ENCODE data around the gene C13orf46. TPM values are rescaled to one million over a fixed set of nuclear protein-coding genes. Genes with fewer than 3 reads are reported as not detected.
"Not testable (repeated sequence)": the region's sequence is repeated elsewhere in the genome, so short reads cannot be mapped to it uniquely, and the experiment has no call there.

Gene C13orf46
- 2.5 and 4.1 TPM in 2 replicates for total RNA-seq

- DNase-seq (ENCODE audit: extremely low read depth, low read depth, low spot score), result no peak
These were observed at the start of gene C13orf46 for GRCh38 chr13:113973218-113974164. Gene C13orf46 (minus strand): TSS chr13:113974076. CDS start chr13:113973997, 79 bp downstream.

- no peak for DNase-seq (ENCODE audit: extremely low read depth, low read depth, low spot score)
These were observed 49.0 kb upstream of the C13orf46 start for GRCh38 chr13:114022876-114023275.

DNA sequence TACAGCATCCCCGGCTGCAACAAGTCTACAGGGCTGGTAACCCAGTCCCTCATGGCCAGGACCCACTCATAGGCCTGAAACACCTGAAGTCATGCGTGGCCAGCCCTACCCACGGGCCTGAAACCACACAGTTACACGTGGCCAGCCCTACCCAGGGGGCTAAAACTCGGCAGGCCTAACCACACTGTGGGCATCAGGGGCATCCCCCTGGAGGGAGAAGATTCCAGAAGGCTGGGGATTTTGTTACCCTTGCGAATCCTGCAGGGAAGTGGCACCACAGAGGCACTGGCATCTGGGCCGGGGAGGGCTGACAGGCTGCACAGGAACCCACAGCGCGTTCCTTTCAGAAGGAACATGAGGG lies 48.4 kb upstream of the C13orf46 start:
- DNase-seq (ENCODE audit: extremely low read depth, low read depth, low spot score), result no peak

GRCh38 chr13:114021464-114022308 lies 47.8 kb upstream of the C13orf46 start:
- no peak for DNase-seq (ENCODE audit: extremely low read depth, low read depth, low spot score)

DNA sequence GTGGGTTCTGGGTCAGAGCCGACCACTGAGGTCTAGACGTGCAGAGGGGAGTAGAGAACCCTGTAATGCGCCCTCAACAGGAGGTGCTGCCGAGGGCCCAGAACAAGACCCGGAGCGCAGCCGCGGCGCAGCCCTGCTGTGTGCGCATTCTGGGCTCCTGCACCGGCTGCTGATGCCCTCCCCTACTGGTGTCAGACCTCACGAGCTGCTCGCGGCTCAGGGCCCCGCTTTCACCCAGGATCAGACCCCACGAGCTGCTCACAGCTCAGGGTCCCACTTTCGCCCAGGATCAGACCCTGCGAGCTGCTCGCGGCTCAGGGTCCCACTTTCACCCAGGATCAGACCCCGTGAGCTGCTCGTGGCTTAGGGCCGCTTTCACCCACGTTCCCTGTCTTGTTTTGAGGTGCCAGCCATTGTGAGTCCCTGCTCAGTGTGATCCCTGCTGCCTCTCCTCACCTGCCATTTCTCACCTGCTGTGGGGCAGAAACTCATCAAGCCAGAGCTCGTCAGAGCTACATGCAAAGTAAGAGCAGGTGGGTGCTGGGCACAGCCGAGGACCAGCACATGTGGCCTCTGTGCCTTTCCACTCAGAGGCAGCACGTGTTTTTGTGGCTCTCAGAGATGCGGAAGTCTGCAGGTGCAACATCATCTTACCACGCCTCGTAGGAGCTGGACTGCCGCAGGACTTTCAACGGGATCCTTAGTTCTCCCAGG lies 47.0 kb upstream of the C13orf46 start:
- DNase-seq (ENCODE audit: extremely low read depth, low read depth, low spot score), result no peak

GRCh38 chr13:114020134-114020533 lies 46.3 kb upstream of the C13orf46 start:
- not testable (repeated sequence) for DNase-seq (ENCODE audit: extremely low read depth, low read depth, low spot score)

DNA sequence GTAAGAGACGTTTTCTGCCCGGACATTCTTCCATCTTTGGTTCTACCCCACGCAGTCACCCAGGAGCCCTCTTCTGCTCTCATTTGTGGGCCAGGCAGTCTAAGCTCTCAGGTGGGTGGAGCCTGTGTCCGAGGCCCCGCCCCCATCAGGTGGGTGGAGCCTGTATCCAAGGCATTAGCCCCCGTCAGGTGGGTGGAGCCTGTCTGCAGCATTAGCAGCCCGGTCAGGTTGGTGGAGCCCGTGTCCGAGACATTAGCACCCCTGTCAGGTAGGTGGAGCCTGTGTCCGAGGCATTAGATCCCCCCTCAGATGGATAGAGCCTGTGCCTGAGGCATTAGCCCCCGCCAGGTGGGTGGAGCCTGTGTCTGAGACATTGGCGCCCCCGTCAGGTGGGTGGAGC lies 45.5 kb upstream of the C13orf46 start:
- DNase-seq (ENCODE audit: extremely low read depth, low read depth, low spot score), result no peak

DNA sequence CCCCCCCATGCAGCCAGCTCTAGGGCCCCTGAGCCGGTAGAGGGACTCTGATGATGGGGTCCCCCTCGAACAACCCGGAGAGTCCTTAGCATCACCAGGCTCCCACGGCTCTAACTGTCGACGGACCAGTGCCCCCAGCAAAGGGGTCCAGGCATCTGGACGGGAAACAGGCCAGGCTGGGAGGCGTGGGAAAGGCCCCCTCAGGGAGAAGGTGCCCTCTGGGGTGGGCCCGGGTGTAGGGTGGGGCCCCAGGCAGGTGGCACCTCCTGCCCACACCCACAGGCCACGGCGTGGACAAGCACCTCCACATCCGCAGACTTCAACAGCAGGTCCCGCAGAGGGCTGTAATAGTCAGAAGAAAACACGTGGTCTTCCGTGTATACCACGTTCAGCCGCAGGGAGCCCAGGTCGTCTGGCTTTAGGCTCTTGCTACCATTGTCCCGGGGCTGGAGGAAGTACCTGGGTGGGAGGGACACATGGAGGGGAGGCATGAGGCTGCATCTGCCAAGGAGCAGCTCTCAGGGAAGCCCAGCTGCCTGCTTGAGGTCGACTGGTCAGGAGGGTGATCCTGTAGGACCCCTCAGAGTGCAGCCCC lies 44.7 kb upstream of the C13orf46 start:
- no peak for DNase-seq (ENCODE audit: extremely low read depth, low read depth, low spot score)

- DNase-seq (ENCODE audit: extremely low read depth, low read depth, low spot score), result no peak
These were observed 44.1 kb upstream of the C13orf46 start for GRCh38 chr13:114017966-114018365.

DNA sequence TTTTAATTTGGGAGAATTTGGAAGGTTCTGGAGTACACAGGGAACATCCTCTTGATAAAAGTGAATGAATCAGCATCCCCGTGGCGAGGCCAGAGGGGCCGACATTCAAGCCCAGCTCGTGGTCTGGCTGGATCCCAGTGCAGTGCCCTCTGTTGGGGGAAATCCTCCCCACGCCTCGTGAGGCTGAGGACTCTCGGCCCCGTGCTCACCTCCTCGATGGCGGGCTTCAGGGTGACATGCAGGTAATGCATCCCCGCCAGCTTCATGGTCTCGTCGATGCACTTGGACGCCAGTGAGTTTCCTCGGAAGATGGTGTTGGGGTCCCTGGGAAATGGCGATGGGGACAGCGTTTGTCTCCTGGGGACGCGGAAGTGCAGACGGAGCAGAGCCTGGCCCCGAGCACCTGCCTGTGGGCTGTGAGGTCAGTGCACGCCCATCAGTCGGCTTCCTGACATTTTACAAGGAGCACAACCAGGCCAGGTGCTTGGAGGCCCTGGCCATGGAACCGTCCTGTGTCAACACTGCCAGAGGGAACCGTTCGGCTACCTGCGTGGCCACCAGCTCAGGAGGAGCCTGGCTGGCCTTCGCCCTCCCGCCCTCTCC lies 43.3 kb upstream of the C13orf46 start:
- no peak for DNase-seq (ENCODE audit: extremely low read depth, low read depth, low spot score)

DNA sequence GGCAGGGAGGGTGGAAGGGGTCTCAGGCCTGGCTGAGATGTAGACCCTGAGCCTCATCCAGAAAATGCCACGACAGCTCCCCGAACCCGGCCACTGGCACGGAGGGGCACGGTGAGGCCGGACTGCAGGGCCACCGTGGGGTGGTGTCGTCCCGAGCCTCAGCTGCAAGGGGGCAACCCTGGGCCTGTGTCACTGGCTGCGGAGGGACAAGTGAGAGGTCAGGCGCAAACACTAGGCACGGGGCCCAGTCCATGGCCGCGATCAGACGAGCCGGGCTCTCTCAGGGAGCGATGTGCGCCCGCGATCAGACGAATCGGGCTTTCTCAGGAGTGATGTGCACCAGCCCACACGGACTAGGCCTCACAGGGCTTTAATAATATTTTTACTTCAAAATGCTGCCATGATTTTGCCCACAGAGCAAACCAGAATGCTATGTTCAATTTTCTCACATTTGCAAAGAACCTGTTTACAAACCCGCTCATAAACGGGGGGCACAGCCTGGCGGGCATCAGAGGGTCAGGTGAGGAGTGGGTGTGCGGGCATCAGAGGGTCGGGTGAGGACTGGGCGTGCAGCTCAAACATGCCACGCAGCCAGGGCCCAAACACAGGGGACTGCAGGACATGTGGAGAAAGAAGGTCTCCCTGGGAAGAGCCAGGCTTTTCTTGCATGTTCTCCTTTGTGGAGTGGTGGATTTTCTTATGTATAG lies 42.6 kb upstream of the C13orf46 start:
- no peak for DNase-seq (ENCODE audit: extremely low read depth, low read depth, low spot score)

GRCh38 chr13:114015969-114016295 lies 42.1 kb upstream of the C13orf46 start:
- no peak for DNase-seq (ENCODE audit: extremely low read depth, low read depth, low spot score)

DNA sequence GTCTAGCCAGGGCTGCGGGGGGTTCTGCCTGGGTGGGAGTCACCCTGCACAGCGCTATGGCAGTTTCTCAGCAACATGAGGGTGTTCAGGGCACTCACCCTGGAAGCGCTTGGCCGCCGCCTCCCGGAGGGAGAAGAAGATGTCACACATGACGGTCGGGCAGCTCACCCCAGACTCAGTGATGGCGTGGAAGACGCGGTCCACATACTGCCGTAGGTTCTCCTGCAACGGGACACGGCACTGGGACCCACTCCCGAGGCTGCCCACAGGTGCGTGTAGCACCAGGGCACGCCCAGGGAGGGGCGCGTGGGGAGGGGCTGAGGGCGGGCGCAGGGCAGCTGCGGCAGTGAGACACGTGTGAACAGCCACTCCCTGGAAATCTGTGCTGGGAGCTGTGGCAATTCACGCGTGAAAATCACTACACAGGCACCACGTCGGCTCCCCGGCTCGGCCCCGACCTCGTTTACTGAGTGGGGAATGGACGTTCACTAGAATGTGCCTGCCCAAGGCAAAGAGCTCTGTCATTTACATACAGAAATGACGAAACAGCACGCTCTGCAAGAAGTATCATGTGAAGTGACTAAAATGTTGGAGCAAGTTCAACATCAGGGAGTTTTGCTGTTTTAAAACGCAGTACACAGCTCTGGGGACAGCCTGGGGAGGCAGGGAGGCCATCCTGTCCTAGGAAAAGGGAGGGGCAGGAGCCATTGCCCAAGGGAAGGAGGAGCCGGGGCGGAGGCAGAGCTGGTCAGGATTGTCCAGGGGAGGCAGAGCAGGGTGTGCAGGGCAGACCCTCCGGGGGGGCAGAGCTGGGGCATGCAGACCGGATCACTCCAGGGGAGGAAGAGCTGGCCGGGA lies 41.5 kb upstream of the C13orf46 start:
- DNase-seq (ENCODE audit: extremely low read depth, low read depth, low spot score), result no peak

DNA sequence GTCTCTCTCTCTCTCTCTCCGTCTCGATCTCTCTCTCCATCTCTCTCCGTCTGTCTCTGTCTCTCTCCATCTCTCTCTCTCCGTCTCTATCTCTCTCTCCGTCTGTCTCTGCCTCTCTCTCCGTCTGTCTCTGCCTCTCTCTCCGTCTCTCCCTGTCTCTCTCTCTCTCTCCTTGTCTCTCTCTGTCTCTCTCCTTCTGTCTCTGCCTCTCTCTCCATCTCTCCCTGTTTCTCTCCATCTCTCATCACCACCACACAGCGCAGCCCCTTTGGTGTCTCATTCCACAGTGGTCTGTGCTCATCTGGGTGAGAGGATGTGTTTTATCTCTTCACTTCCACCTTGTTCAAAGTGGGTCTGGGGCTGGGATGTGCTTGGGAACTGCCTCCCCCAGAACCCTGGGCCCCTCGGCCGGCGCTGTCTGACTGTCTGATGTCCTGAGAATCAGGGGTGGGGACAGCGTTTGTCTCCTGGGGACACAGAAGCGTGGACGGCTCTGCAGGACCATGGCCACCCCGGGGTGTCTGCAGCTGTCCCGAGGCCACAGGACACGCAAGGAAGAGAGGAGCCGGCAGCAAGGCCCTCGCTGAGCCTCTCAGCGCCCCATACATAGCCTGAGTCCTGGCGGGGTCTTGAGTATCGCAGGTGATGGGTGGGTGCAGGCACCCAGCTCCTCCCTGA lies 40.2 kb upstream of the C13orf46 start:
- DNase-seq (ENCODE audit: extremely low read depth, low read depth, low spot score), result no peak

DNA sequence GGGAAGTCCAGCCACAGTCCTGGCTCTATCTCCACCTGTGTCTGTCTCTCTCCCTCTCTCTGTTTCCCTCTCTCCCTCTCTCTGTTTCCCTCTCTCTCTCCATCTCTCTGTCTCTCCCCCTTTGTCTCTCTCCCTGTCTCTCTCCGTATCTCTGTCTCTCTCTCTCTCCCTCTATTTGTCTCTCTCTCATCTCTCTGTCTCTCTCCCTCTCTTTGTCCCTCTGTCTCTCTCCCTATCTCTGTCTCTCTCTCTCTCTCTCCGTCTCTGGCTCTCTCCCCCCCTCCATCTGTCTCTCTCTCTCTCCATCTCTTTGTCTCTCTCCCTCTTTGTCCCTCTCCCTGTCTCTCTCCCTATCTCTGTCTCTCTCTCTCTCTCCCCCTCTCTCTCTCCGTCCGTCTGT lies 39.5 kb upstream of the C13orf46 start:
- no peak for DNase-seq (ENCODE audit: extremely low read depth, low read depth, low spot score)

- DNase-seq (ENCODE audit: extremely low read depth, low read depth, low spot score), result no peak
These were observed 39.0 kb upstream of the C13orf46 start for GRCh38 chr13:114012921-114013320.

DNA sequence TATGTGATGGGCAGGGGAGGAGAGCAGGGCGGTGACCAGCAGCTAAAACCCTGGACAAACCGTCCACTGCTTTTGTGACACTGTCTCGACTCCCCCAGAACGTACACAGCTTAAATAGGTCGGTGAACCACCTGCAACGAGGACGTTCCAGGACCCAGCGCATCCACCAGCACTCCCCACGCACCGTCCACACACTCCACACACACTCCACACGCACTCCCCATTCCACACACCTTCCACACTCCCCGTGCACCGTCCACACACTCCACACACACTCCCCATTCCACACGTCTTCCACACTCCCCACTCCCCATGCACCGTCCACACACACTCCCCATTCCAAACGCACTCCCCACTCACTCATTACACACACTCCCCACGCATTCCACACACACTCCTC lies 38.3 kb upstream of the C13orf46 start:
- DNase-seq (ENCODE audit: extremely low read depth, low read depth, low spot score), result no peak

DNA sequence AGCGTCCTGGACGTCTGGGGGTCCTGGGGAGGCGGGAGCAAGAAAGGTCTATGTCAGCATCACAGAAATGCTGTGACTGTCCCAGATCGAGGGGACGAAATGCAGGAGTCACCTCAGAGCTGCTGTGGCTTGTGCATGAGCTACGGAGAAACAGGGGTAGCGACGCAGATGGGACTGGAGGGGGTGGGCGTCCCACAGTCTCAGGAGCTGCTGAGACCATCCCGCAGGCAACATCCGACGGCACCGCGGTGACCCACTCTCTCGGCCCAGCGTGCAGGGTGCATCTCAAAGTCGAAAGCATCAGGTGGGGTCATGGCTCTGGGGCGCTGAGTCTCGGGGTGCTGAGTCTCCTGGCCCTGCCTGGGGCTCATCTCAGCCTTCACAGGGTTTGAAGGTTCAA lies 37.4 kb upstream of the C13orf46 start:
- DNase-seq (ENCODE audit: extremely low read depth, low read depth, low spot score), result no peak

All from glomerular endothelial cell (primary cell).